Tibial artery (tissue), 4 donors: ENCODE results near the gene SELPLG.

Experiments
- DNase-seq, 2 donors: peaks; one replicate each; pipeline ENCODE4 v3.0.0-alpha.2; 2019
- H3K27ac ChIP-seq, 2 donors: fragments of 200-600 bp; sonication (generic) in 1 of 2; 1 replicate in 1 of 2; 2 replicates in 1 of 2; pipeline ENCODE4 v1.5.1; 2018 to 2019; ENCODE audit warnings: mild to moderate bottlenecking in 1 of 2
- H3K27me3 ChIP-seq, 2 donors: fragments of 200-600 bp; sonication (generic) in 1 of 2; one replicate each; pipeline versions ENCODE4 v1.5.1 to v1.6.0; 2016 to 2019
- H3K36me3 ChIP-seq, 3 donors: fragments of 200-600 bp; sonication (generic) in 2 of 3; one replicate each; pipeline ENCODE4 v1.5.1; 2016 to 2019; ENCODE audit warnings: mild to moderate bottlenecking in 2 of 3
- H3K4me1 ChIP-seq, 4 donors: fragments of 200-600 bp; sonication (generic) in 2 of 4; 1 replicate in 3 of 4; 2 replicates in 1 of 4; pipeline ENCODE4 v1.5.1; 2016 to 2019
- H3K4me3 ChIP-seq, 2 donors: fragments of 200-600 bp; sonication (generic) in 1 of 2; 1 replicate in 1 of 2; 2 replicates in 1 of 2; pipeline ENCODE4 v1.5.1; 2018 to 2019; ENCODE audit warnings: mild to moderate bottlenecking in 2 of 2
- H3K9me3 ChIP-seq, 3 donors: fragments of 200-600 bp; sonication (generic) in 1 of 3; one replicate each; pipeline ENCODE4 v1.5.1; 2016 to 2019
- CTCF ChIP-seq, 2 experiments: fragments of 200-600 bp in 1 of 2; fragments of 450-650 bp in 1 of 2; IDR thresholded peaks; one replicate each; pipeline ENCODE4 v1.5.1; 2017 to 2019; ENCODE audit warnings: antibody characterized with exemption in 2 of 2, mild to moderate bottlenecking in 1 of 2, moderate library complexity in 1 of 2
- intact Hi-C: fragments of 100-400 bp; cut with DNase I; formaldehyde crosslinking; loops from one replicate; pipeline ENCODE4 v1.15.0; 2023; ENCODE audit warnings: low total_unique reads

SELPLG gene

GRCh38 chr12:108623577-108623976, 10.1 kb downstream of the SELPLG start:
- Histone ChIP-seq H3K27ac (no peak overlapping the region), H3K27me3 (no peaks in the 10 kb centered on the region), H3K4me1 (no peaks in the 10 kb centered on the region), H3K9me3 (no peaks in the 10 kb centered on the region), H3K36me3 (no peaks in the 10 kb centered on the region), H3K4me3 (no peak overlapping the region)
- no peak for DNase-seq
- no peak for TF ChIP-seq CTCF (IDR thresholded peaks at IDR 0.05)
- intact Hi-C loops, result no loop called here

DNA sequence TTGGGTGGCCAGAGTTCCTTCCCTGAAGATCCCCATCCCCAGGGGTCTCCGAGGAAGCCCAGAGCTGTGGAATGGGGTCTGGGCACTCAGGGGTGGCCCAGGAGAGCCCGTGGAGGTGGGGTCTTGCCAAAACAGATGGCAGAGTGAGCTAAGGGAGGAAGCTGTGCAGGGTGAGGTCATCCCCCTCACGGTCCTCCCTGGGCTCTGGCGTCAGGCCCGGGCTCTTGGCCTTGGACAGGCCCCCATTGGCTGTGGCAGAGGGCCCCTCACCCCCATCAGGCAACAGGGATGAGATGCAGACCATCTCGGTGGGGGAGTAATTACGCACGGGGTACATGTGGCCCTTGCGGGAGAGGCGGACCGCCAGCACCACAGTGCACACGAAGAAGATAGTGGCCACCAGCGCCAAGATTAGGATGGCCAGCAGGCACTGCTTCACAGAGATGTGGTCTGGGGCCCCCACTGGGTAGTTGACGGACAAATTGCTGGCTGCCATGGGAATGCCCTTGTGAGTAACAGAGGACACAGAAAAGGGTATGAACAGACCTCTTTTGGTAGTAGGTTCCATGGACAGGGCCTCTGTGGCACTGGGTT, 10.7 kb downstream of the SELPLG start:
- intact Hi-C loops, result no loop called here
- no peaks in the 10 kb centered on the region for H3K36me3 ChIP-seq
- no peaks in the 10 kb centered on the region for H3K27me3 ChIP-seq
- no peak overlapping the region for H3K4me3 ChIP-seq
- no peak for DNase-seq
- TF ChIP-seq CTCF (IDR thresholded peaks at IDR 0.05), result no peak
- no peaks in the 10 kb centered on the region for H3K9me3 ChIP-seq
- H3K27ac ChIP-seq, result no peak overlapping the region
- peaks cover 0 to 5% (median 1%) of the 10 kb centered on the region in 4 donors for H3K4me1 ChIP-seq

GRCh38 chr12:108622421-108622820, 11.3 kb downstream of the SELPLG start:
- Histone ChIP-seq H3K4me3 (no peak overlapping the region), H3K27ac (no peak overlapping the region), H3K36me3 (no peaks in the 10 kb centered on the region), H3K4me1 (peaks cover 0 to 7% (median 3%) of the 10 kb centered on the region in 4 donors), H3K27me3 (no peaks in the 10 kb centered on the region), H3K9me3 (no peaks in the 10 kb centered on the region)
- no peak for TF ChIP-seq CTCF (IDR thresholded peaks at IDR 0.05)
- peak in 1 of 2 donors; percentile 21 for DNase-seq
- intact Hi-C loops, result no loop called here

DNA sequence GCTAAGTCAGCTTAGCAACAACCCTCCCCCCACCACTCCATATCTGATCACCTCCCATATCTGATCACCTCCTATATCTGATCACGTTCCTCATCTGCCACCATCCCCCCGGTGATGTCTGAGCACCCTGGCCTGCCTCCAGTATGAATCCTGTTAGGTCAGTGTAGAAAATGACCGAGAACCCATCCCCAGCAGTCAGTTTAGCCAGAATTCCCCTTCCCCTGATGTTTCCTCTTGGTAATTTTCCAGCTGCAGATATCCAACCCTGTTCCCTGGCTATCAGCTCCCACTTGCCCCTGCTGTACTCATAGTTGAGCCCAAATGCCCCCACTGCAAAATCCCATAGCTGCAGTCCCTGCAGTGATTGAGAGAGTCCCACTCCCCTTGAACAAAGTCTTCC, 12.5 kb downstream of the SELPLG start:
- peaks cover 0 to 7% (median 3%) of the 10 kb centered on the region in 4 donors for H3K4me1 ChIP-seq
- no peak for TF ChIP-seq CTCF (IDR thresholded peaks at IDR 0.05)
- DNase-seq, result no peak
- H3K27ac ChIP-seq, result no peak overlapping the region
- no peak overlapping the region for H3K4me3 ChIP-seq
- no peaks in the 10 kb centered on the region for H3K27me3 ChIP-seq
- H3K9me3 ChIP-seq, result no peaks in the 10 kb centered on the region
- no peaks in the 10 kb centered on the region for H3K36me3 ChIP-seq
- intact Hi-C loops, result no loop called here

- Histone ChIP-seq H3K4me3 (no peak overlapping the region), H3K27me3 (no peaks in the 10 kb centered on the region), H3K9me3 (no peaks in the 10 kb centered on the region), H3K36me3 (no peaks in the 10 kb centered on the region), H3K4me1 (peaks cover 0 to 7% (median 3%) of the 10 kb centered on the region in 4 donors), H3K27ac (no peak overlapping the region)
- TF ChIP-seq CTCF (IDR thresholded peaks at IDR 0.05), result no peak
- intact Hi-C loops, result no loop called here
- DNase-seq, result peak in 1 of 2 donors; percentile 20
Observed at GRCh38 chr12:108620236-108620879, 13.3 kb downstream of the SELPLG start.
